Fibroblast of lung (primary cell): ENCODE results near the gene ARHGAP6. TPM values are rescaled to one million over a fixed set of nuclear protein-coding genes. Genes with fewer than 3 reads are reported as not detected.

Source experiments
- DNase-seq, 2 donors: peaks; one replicate each; pipeline versions ENCODE4 v3.0.0 to v3.0.0-alpha.2; 2010; ENCODE audit warnings: low read depth in 2 of 2
- H2AFZ ChIP-seq: 2 replicates; pipeline ENCODE4 v1.5.1; 2012; ENCODE audit warnings: low read length, control low read depth, inconsistent platforms
- H3K27ac ChIP-seq: 2 replicates; pipeline ENCODE4 v1.5.1; 2011; ENCODE audit warnings: low read length, control low read depth; ENCODE audit not compliant: insufficient read depth
- H3K27me3 ChIP-seq: 2 replicates; pipeline ENCODE4 v1.5.1; 2011; ENCODE audit warnings: mild to moderate bottlenecking, low read length; ENCODE audit not compliant: control insufficient read depth, insufficient read depth
- H3K36me3 ChIP-seq: 2 replicates; pipeline ENCODE4 v1.5.1; 2011; ENCODE audit warnings: low read length; ENCODE audit not compliant: control insufficient read depth, insufficient read depth
- H3K4me1 ChIP-seq: 2 replicates; pipeline ENCODE4 v1.5.1; 2011; ENCODE audit warnings: low read length; ENCODE audit not compliant: control insufficient read depth, insufficient read depth; ENCODE audit errors: extremely low read depth
- H3K4me2 ChIP-seq: 2 replicates; pipeline ENCODE4 v1.5.1; 2011; ENCODE audit warnings: low read length, control low read depth; ENCODE audit not compliant: insufficient read depth; ENCODE audit errors: extremely low read depth
- H3K4me3 ChIP-seq, 4 experiments: fragments of 200-600 bp in 1 of 4; sonication (generic) in 1 of 4; replicated peaks in 1 of 4; 2 replicates each; pipeline ENCODE4 v1.5.1; 2011 to 2016; ENCODE audit warnings: low read length in 4 of 4, low read depth in 3 of 4, mild to moderate bottlenecking in 3 of 4, control low read depth in 2 of 4, inconsistent platforms in 1 of 4, mixed read lengths in 1 of 4; ENCODE audit not compliant: insufficient read depth in 1 of 4; ENCODE audit errors: control extremely low read depth in 1 of 4
- H3K79me2 ChIP-seq: 2 replicates; pipeline ENCODE4 v1.5.1; 2012; ENCODE audit warnings: mild to moderate bottlenecking, low read length, inconsistent platforms; ENCODE audit not compliant: control insufficient read depth, insufficient read depth
- H3K9ac ChIP-seq: 2 replicates; pipeline ENCODE4 v1.5.1; 2011; ENCODE audit warnings: mild to moderate bottlenecking, low read length, control low read depth; ENCODE audit not compliant: insufficient read depth
- H3K9me3 ChIP-seq: 2 replicates; pipeline ENCODE4 v1.5.1; 2012; ENCODE audit warnings: low read depth, low read length; ENCODE audit not compliant: control insufficient read depth, insufficient read depth
- H4K20me1 ChIP-seq: 2 replicates; pipeline ENCODE4 v1.5.1; 2011; ENCODE audit warnings: low read length; ENCODE audit not compliant: control insufficient read depth, insufficient read depth; ENCODE audit errors: extremely low read depth
- EZH2 ChIP-seq: IDR thresholded peaks from 2 replicates; pipeline ENCODE4 v1.5.1; 2012; ENCODE audit warnings: low read length, control low read depth, mild to moderate bottlenecking; ENCODE audit errors: missing control alignments
- polyA plus RNA-seq, 2 donors: library from polyadenylated mRNA; depleted of rRNA in 1 of 2; stranded (reverse) in 1 of 2; unstranded in 1 of 2; fragments of >200 nt; gene quantifications; 2 replicates each; pipeline ENCODE4 v1.2.1, GENCODE V29; 2011 to 2012; ENCODE audit warnings: missing spikeins in 1 of 2
- total RNA-seq: library from RNA; depleted of rRNA; stranded (reverse); fragments of >200 nt; gene quantifications from 2 replicates; pipeline ENCODE4 v1.2.1, GENCODE V29; 2014
- TF ChIP-seq, protein P1 (sequence below), 2 donors: IDR thresholded peaks in 1 of 2; conservative IDR thresholded peaks in 1 of 2; 1 replicate in 1 of 2; 2 replicates in 1 of 2; pipeline ENCODE4 v1.5.1; 2011 to 2012; ENCODE audit warnings: low read length in 2 of 2, control low read depth in 1 of 2, inconsistent platforms in 1 of 2, low read depth in 1 of 2, mild to moderate bottlenecking in 1 of 2

Gene ARHGAP6
- total and polyA plus RNA-seq, 2 donors (not counting 1 experiment from before 2014, with no cell fraction given), result 5.9 to 11.7 TPM

DNA sequence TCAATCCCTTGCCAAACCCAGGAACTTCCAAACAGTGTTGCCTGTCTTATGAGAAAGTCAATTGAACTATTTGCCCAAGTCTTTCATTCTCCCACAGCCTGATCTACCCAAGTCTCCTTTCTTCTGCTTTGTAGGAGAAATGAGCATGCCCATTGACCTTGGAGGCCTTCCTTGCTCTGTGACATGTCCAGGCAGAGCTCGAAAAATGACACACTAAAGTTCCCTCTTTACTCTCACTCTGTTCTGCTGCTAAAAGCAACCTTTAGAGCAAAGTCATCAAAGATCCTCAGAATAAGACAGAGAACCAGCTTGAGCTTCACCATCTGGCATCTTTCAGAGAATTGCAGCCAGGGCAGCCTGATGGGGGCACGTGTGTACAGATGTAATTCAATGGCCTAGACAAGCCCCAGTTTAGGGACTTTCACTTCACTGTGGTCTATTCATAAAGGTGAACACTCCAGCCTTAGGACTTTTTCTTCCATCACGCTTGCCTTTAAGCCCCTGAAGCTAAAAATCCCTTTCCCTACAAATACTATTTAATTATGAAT lies 236.1 kb downstream of the ARHGAP6 start:
- H3K9ac ChIP-seq, result no peak overlapping the region
- H4K20me1 ChIP-seq, result no peaks in the 10 kb centered on the region
- TF ChIP-seq, protein P1, sequence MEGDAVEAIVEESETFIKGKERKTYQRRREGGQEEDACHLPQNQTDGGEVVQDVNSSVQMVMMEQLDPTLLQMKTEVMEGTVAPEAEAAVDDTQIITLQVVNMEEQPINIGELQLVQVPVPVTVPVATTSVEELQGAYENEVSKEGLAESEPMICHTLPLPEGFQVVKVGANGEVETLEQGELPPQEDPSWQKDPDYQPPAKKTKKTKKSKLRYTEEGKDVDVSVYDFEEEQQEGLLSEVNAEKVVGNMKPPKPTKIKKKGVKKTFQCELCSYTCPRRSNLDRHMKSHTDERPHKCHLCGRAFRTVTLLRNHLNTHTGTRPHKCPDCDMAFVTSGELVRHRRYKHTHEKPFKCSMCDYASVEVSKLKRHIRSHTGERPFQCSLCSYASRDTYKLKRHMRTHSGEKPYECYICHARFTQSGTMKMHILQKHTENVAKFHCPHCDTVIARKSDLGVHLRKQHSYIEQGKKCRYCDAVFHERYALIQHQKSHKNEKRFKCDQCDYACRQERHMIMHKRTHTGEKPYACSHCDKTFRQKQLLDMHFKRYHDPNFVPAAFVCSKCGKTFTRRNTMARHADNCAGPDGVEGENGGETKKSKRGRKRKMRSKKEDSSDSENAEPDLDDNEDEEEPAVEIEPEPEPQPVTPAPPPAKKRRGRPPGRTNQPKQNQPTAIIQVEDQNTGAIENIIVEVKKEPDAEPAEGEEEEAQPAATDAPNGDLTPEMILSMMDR (conservative IDR thresholded peaks at IDR 0.05 in 1 of 2, IDR thresholded peaks at IDR 0.05 in 1 of 2; ENCODE audit: low read depth in 1 of 2, low read length in 2 of 2), result no peak
- no peak for TF ChIP-seq EZH2
- H3K9me3 ChIP-seq, result no peaks in the 10 kb centered on the region
- no peaks in the 10 kb centered on the region for H3K36me3 ChIP-seq
- H2AFZ ChIP-seq, result no peak overlapping the region
- no peak overlapping the region for H3K4me3 ChIP-seq
- H3K79me2 ChIP-seq, result no peaks in the 10 kb centered on the region
- no peak for DNase-seq
- no peaks in the 10 kb centered on the region for H3K4me1 ChIP-seq
- H3K27me3 ChIP-seq, result no peaks in the 10 kb centered on the region
- H3K27ac ChIP-seq, result no peak overlapping the region
- H3K4me2 ChIP-seq, result no peak overlapping the region

DNA sequence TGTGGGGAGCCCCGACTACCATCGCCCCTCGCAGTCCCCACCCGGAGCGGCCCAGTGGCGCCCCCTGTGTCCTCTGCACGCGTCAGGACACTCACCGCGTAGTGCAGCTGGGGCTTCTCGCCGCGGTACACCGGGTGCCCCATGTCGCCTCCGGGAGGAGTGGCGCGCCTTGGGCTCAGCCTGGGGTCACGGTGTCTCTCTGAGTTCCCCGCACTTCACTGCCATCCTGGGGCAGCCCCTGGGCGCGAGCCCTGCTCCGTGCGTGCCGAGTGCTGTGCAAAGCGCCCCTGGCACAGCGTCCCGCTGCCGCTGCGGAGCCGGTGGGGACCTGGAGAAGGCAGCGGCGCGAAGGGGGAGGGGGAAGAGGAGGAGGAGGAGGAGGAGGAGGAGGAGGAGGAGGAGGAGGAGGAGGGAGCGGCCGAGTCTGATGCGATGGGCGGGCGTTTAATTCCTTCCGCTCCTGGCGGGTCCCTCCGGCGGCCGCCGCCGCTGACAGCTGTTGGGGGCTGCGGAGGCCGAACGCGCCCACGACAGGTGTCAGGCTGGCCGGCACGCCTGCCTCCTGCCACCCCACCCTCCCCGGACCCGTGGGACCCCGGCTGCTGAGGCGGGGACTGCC lies 238.2 kb downstream of the ARHGAP6 start:
- TF ChIP-seq, protein P1 (conservative IDR thresholded peaks at IDR 0.05 in 1 of 2, IDR thresholded peaks at IDR 0.05 in 1 of 2; ENCODE audit: low read depth in 1 of 2, low read length in 2 of 2), result peak; percentile 42 to 46
- no peak for TF ChIP-seq EZH2
- peak overlapping the region; percentile 39 to 69 (median 52) for H3K4me3 ChIP-seq
- H3K36me3 ChIP-seq, result no peaks in the 10 kb centered on the region
- peak overlapping the region; percentile 45 for H3K9ac ChIP-seq
- no peaks in the 10 kb centered on the region for H4K20me1 ChIP-seq
- peak overlapping the region; percentile 20 for H2AFZ ChIP-seq
- H3K9me3 ChIP-seq, result no peaks in the 10 kb centered on the region
- H3K27me3 ChIP-seq, result no peaks in the 10 kb centered on the region
- H3K4me1 ChIP-seq, result no peaks in the 10 kb centered on the region
- H3K79me2 ChIP-seq, result no peaks in the 10 kb centered on the region
- DNase-seq, result no peak
- peak overlapping the region; percentile 55 for H3K27ac ChIP-seq
- H3K4me2 ChIP-seq, result peak overlapping the region; percentile 62

DNA sequence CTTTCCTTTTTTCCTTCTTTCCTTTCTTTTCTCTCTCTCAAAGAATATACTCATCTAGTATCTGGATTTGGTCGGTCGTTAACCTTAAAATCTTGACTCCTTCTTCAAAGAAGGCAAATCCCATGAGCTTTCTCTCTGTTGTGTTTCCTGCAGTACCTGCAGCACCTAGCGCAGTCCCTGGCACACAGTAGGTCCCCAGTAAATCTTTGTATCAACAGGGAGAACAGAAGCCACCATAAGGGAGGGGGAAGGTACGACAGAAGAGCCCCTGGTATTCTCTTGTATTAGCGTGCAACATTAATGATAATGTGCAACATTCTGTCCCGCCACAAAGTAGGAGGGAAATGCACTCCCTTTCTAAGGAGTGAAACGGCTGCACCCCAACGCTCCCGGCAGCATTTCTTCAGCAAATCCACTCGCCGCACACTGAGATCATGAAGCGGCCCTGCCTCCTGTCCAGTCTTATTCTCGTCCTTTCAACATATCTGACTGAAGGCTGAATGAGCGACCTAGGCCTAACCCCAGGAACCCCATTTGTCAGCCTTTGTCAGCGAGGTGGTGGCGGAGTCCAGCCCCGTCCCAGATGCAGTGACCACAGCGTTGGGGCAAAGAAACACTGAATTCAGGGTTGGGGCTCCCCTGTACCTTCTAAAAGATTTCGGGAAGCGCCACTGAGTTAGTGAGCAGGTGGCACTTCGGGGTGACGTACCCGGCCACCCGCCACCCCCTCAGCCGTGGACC lies 238.8 kb downstream of the ARHGAP6 start:
- Histone ChIP-seq H3K27me3 (no peaks in the 10 kb centered on the region), H3K9ac (peak overlapping the region; percentile 45), H3K27ac (peak overlapping the region; percentile 55), H4K20me1 (no peaks in the 10 kb centered on the region), H2AFZ (no peak overlapping the region), H3K4me1 (no peaks in the 10 kb centered on the region), H3K79me2 (no peaks in the 10 kb centered on the region), H3K4me3 (peak overlapping the region; percentile 39 to 69 (median 52)), H3K9me3 (no peaks in the 10 kb centered on the region), H3K4me2 (peak overlapping the region; percentile 62), H3K36me3 (no peaks in the 10 kb centered on the region)
- TF ChIP-seq, protein P1 (conservative IDR thresholded peaks at IDR 0.05 in 1 of 2, IDR thresholded peaks at IDR 0.05 in 1 of 2; ENCODE audit: low read depth in 1 of 2, low read length in 2 of 2), result no peak
- no peak for TF ChIP-seq EZH2
- peak in 1 of 2 donors; percentile 44 for DNase-seq
